CD4-positive, alpha-beta T cell (primary cell): ENCODE data around the gene NLGN1. TPM values are rescaled to one million over a fixed set of nuclear protein-coding genes. Genes with fewer than 3 reads are reported as not detected.

Experiments used
- ATAC-seq: fragments of 200-7000 bp; cut with Tn5 transposase; one replicate; pipeline ENCODE4 v1.10.0; 2022; ENCODE audit warnings: mild to moderate bottlenecking; ENCODE audit not compliant: poor library complexity
- CTCF ChIA-PET: fragments of 350-600 bp; sonication (Branson Sonifier 250); formaldehyde crosslinking; loops from one replicate; lab custom pipeline; 2021; ENCODE audit warnings: antibody characterized with exemption, inconsistent platforms; lab: Charles Lee
- POLR2A ChIA-PET: fragments of 350-600 bp; sonication (Branson Sonifier 250); formaldehyde crosslinking; loops from one replicate; lab custom pipeline; 2021; ENCODE audit warnings: antibody characterized with exemption, inconsistent platforms; lab: Charles Lee
- DNase-seq, 14 experiments: peaks; one replicate each; pipeline ENCODE4 v3.0.0-alpha.2; 2013 to 2020; ENCODE audit warnings: mixed read lengths in 2 of 14
- H3K27ac ChIP-seq, 2 donors: one replicate each; pipeline versions ENCODE4 v1.5.1 to v1.7.0; 2013; ENCODE audit warnings: low read length in 2 of 2, low read depth in 1 of 2, mild to moderate bottlenecking in 1 of 2
- H3K27me3 ChIP-seq, 2 experiments: 1 replicate in 1 of 2; 2 replicates in 1 of 2; pipeline versions ENCODE4 v1.6.1 to v1.7.0; 2013; ENCODE audit warnings: low read length in 2 of 2, control low read depth in 1 of 2, mild to moderate bottlenecking in 1 of 2, moderate library complexity in 1 of 2; ENCODE audit not compliant: insufficient read depth in 2 of 2, control insufficient read depth in 1 of 2
- H3K36me3 ChIP-seq: one replicate; pipeline ENCODE4 v1.6.1; 2013; ENCODE audit warnings: low read length, control low read depth; ENCODE audit not compliant: insufficient read depth
- H3K4me1 ChIP-seq: one replicate; pipeline ENCODE4 v1.6.1; 2013; ENCODE audit warnings: low read length, control low read depth; ENCODE audit not compliant: insufficient read depth
- H3K4me3 ChIP-seq: one replicate; pipeline ENCODE4 v1.5.1; 2013; ENCODE audit warnings: mild to moderate bottlenecking, low read length, moderate library complexity
- H3K9me3 ChIP-seq, 2 experiments: 1 replicate in 1 of 2; 2 replicates in 1 of 2; pipeline versions ENCODE4 v1.6.1 to v1.7.0; 2013; ENCODE audit warnings: low read length in 2 of 2, mild to moderate bottlenecking in 2 of 2, control low read depth in 1 of 2, moderate library complexity in 1 of 2; ENCODE audit not compliant: control insufficient read depth in 1 of 2, insufficient read depth in 1 of 2
- H3K27ac Mint-ChIP-seq: one replicate; pipeline ENCODE4 v1.8.0; 2020; ENCODE audit warnings: mixed read lengths
- H3K27me3 Mint-ChIP-seq: one replicate; pipeline ENCODE4 v1.8.0; 2021; ENCODE audit warnings: mixed read lengths
- H3K36me3 Mint-ChIP-seq: one replicate; pipeline ENCODE4 v1.8.0; 2021; ENCODE audit warnings: low read depth, mixed read lengths
- H3K4me1 Mint-ChIP-seq: one replicate; pipeline ENCODE4 v1.8.0; 2021; ENCODE audit warnings: low read depth, mixed read lengths
- H3K4me3 Mint-ChIP-seq: one replicate; pipeline ENCODE4 v1.8.0; 2020; ENCODE audit warnings: mild to moderate bottlenecking, mixed read lengths
- H3K9me3 Mint-ChIP-seq: one replicate; pipeline ENCODE4 v1.8.0; 2020; ENCODE audit warnings: mixed read lengths
- intact Hi-C, 2 experiments: fragments of 100-400 bp; cut with DNase I in 1 of 2; cut with micrococcal nuclease in 1 of 2; formaldehyde crosslinking; loops; one replicate each; pipeline versions ENCODE4 v1.15.1 to v1.9.0; 2023 to 2025; cut with DNase I, micrococcal nuclease
- total RNA-seq, 174 experiments: library from RNA in 2 of 174; stranded (reverse) in 2 of 174; gene quantifications; one replicate each; pipeline ENCODE4 v1.2.3 and lab custom pipeline; 2021 to 2026
- TF ChIP-seq, protein P1 (sequence below): fragments of 200-600 bp; IDR thresholded peaks from one replicate; pipeline ENCODE4 v1.8.0; 2022; ENCODE audit warnings: antibody characterized with exemption, mild to moderate bottlenecking

NLGN1 gene
- total RNA-seq, 2 experiments from 2014 or later = not detected

DNA sequence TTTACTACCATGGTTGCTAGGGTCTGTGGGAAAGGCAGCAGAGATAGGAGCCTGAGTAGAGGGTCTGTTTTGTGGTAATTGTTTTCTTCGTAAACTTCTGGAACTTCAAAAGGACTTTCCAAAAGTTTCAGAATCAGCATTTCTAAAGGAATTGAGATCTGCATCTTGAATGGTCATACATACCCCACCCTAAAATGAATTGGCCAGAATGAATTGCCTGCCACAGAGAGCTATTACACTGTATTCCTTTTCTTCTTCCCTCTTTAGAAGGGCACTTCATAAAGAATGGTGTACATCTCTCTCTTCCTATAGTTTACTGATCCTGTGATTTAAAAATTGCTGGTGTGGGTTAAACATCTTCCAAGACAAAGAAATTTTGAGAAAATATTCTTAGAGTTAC is 525.7 kb downstream of the NLGN1 start:
- no peak overlapping the region for H3K27ac Mint-ChIP-seq
- ChIA-PET POLR2A (no interaction called here), CTCF (no interaction called here)
- DNase-seq (no peak), ATAC-seq (no peak)
- intact Hi-C loops = no loop called here
- H3K27me3 Mint-ChIP-seq = no peaks in the 10 kb centered on the region
- Histone ChIP-seq H3K4me1 (no peaks in the 10 kb centered on the region), H3K27ac (no peak overlapping the region), H3K9me3 (no peaks in the 10 kb centered on the region), H3K27me3 (no peaks in the 10 kb centered on the region), H3K4me3 (no peak overlapping the region), H3K36me3 (no peaks in the 10 kb centered on the region)
- H3K4me3 Mint-ChIP-seq = no peak overlapping the region
- TF ChIP-seq, protein P1, sequence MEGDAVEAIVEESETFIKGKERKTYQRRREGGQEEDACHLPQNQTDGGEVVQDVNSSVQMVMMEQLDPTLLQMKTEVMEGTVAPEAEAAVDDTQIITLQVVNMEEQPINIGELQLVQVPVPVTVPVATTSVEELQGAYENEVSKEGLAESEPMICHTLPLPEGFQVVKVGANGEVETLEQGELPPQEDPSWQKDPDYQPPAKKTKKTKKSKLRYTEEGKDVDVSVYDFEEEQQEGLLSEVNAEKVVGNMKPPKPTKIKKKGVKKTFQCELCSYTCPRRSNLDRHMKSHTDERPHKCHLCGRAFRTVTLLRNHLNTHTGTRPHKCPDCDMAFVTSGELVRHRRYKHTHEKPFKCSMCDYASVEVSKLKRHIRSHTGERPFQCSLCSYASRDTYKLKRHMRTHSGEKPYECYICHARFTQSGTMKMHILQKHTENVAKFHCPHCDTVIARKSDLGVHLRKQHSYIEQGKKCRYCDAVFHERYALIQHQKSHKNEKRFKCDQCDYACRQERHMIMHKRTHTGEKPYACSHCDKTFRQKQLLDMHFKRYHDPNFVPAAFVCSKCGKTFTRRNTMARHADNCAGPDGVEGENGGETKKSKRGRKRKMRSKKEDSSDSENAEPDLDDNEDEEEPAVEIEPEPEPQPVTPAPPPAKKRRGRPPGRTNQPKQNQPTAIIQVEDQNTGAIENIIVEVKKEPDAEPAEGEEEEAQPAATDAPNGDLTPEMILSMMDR = no peak
- no peaks in the 10 kb centered on the region for H3K9me3 Mint-ChIP-seq
- no peaks in the 10 kb centered on the region for H3K4me1 Mint-ChIP-seq
- no peaks in the 10 kb centered on the region for H3K36me3 Mint-ChIP-seq

DNA sequence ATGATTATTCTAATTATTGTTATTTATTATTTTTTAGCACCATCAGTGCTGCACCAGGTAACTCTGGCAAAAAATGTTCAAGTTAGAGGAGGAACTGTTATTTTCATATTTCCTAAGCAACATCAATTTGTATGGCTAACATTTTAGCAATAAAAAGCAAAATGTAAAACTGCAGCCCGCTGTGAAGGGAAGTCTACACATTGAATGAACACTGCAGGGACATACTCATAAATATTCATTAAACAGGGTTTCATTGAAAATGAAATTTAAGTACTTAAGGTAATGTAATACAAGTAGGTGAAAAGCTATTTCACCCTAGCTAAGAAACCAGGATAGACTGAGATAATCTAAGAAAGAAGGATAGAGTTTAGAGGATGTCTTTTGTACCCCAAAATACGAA is 532.7 kb downstream of the NLGN1 start:
- Histone ChIP-seq H3K36me3 (no peaks in the 10 kb centered on the region), H3K4me3 (no peak overlapping the region), H3K27ac (no peak overlapping the region), H3K27me3 (no peaks in the 10 kb centered on the region), H3K4me1 (no peaks in the 10 kb centered on the region), H3K9me3 (no peaks in the 10 kb centered on the region)
- intact Hi-C loops = no loop called here
- ATAC-seq = no peak
- TF ChIP-seq, protein P1 = no peak
- ChIA-PET CTCF (no interaction called here), POLR2A (no interaction called here)
- no peaks in the 10 kb centered on the region for H3K4me1 Mint-ChIP-seq
- no peak overlapping the region for H3K27ac Mint-ChIP-seq
- no peaks in the 10 kb centered on the region for H3K9me3 Mint-ChIP-seq
- no peak overlapping the region for H3K4me3 Mint-ChIP-seq
- no peak for DNase-seq
- H3K27me3 Mint-ChIP-seq = no peaks in the 10 kb centered on the region
- no peaks in the 10 kb centered on the region for H3K36me3 Mint-ChIP-seq

- Histone ChIP-seq H3K4me1 (no peaks in the 10 kb centered on the region), H3K9me3 (no peaks in the 10 kb centered on the region), H3K36me3 (no peaks in the 10 kb centered on the region), H3K4me3 (no peak overlapping the region), H3K27ac (no peak overlapping the region), H3K27me3 (no peaks in the 10 kb centered on the region)
- CTCF ChIA-PET = interaction anchor here (0.5 to 1.6 kb wide), 2 partner anchors 15 to 51 kb away, joined by 3 read pairs; no protein-coding TSS in a partner anchor
- no peaks in the 10 kb centered on the region for H3K27me3 Mint-ChIP-seq
- H3K4me3 Mint-ChIP-seq = no peak overlapping the region
- intact Hi-C loops = no loop called here
- no peak for ATAC-seq
- H3K27ac Mint-ChIP-seq = no peak overlapping the region
- H3K9me3 Mint-ChIP-seq = no peaks in the 10 kb centered on the region
- TF ChIP-seq, protein P1 = no peak
- H3K4me1 Mint-ChIP-seq = no peaks in the 10 kb centered on the region
- DNase-seq = no peak
- POLR2A ChIA-PET = no interaction called here
- no peaks in the 10 kb centered on the region for H3K36me3 Mint-ChIP-seq
Observed at GRCh38 chr3:173932624-173933023, 535.1 kb downstream of the NLGN1 start.
